Choroid plexus epithelial cell (primary cell): Measurements from ENCODE around the gene GDF10.

Experiments used
- DNase-seq: peaks from one replicate; pipeline ENCODE4 v3.0.0-alpha.2; 2010; ENCODE audit warnings: low read depth
- H3K4me3 ChIP-seq: 2 replicates; pipeline ENCODE4 v1.5.1; 2011; ENCODE audit warnings: low read depth, mild to moderate bottlenecking, control low read depth, low read length, moderate library complexity
- TF ChIP-seq, protein P1 (sequence below): conservative IDR thresholded peaks from 2 replicates; pipeline ENCODE4 v1.5.1; 2011; ENCODE audit warnings: low read depth, mild to moderate bottlenecking, control low read depth, inconsistent platforms, low read length, moderate library complexity

Gene GDF10

DNA sequence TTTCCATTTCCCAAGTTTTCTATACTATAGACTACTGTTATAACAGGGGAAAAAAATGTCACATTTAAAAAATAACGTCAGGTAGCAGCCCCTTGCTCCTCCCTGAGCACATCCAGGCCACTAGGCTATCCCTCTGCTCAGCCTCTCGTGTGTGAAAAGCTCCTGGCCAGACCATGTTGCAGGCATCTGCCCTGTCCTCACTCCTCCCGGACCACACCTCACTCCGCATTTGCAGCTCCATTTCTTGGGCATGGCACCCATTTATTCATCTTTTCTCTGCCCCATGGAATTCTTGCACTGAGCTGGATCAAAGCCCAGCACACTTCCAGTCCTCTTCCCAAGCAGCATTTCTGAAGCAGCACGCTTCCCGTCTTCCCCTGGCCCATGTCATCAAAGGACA lies 20.8 kb downstream of the GDF10 start:
- no peak overlapping the region for H3K4me3 ChIP-seq
- TF ChIP-seq, protein P1, sequence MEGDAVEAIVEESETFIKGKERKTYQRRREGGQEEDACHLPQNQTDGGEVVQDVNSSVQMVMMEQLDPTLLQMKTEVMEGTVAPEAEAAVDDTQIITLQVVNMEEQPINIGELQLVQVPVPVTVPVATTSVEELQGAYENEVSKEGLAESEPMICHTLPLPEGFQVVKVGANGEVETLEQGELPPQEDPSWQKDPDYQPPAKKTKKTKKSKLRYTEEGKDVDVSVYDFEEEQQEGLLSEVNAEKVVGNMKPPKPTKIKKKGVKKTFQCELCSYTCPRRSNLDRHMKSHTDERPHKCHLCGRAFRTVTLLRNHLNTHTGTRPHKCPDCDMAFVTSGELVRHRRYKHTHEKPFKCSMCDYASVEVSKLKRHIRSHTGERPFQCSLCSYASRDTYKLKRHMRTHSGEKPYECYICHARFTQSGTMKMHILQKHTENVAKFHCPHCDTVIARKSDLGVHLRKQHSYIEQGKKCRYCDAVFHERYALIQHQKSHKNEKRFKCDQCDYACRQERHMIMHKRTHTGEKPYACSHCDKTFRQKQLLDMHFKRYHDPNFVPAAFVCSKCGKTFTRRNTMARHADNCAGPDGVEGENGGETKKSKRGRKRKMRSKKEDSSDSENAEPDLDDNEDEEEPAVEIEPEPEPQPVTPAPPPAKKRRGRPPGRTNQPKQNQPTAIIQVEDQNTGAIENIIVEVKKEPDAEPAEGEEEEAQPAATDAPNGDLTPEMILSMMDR = no peak
- no peak for DNase-seq

DNA sequence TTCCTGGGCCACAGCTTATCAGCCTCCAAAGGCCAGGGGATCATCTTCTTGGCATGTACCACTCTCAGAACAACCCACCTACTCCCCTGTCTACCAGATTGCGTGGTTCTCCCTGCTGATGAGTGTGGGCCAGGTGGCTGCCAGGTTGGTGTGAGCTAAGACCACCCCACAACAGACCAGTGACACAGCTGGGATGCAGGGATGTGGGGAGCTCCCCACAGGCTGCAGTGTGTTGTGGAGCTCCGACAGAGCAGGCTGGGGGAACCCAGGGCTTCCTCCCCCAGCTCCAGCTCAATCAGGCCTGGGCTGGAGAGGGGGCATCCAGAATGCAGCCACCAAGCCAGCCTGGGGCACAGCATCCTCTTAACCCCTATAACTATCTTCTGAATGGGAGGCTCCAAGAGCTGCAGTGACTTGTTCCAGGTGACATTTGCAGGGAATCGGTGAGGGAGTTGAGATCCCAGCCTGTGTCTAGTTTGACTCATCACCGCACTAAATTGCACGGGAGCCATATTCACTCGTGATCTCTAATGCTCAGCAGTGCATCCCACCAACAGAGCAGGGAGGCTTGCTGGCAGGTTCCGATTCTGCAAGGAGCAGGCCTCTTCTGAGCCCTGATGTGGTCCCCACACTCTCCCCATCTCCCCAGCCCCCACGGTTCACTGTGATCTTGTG lies 21.7 kb downstream of the GDF10 start:
- H3K4me3 ChIP-seq = no peak overlapping the region
- TF ChIP-seq, protein P1 = no peak
- DNase-seq = no peak

DNA sequence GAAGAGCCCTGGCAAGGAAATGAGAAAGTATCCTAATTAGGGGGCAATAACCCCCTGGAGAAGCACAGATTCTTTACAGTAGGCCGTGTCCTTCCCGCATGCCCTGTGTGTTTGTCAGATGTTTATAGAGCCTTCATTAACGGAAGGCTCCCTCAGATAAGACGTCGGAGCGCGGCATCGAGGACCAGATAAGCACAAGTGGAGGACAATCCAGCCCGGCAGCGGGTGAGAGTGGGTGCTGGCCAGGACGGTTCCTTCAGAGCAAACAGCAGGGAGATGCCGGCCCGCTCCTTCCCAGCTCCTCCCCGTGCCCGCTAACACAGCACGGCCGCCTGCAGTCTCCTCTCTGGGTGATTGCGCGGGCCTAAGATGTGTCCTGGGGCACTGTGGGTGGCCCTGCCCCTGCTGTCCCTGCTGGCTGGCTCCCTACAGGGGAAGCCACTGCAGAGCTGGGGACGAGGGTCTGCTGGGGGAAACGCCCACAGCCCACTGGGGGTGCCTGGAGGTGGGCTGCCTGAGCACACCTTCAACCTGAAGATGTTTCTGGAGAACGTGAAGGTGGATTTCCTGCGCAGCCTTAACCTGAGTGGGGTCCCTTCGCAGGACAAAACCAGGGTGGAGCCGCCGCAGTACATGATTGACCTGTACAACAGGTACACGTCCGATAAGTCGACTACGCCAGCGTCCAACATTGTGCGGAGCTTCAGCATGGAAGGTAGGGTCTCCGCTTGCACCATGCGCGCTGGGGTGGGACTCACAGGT lies 22.5 kb downstream of the GDF10 start, which contains the start of gene GDF2:
TSS of gene GDF2 (plus strand) at position 155 of the 762 bp plus-strand sequence. CDS start at position 370, 215 bp downstream.
- H3K4me3 ChIP-seq = no peak within 1 kb of the TSS
- DNase-seq = no peak
- TF ChIP-seq, protein P1 = no peak

DNA sequence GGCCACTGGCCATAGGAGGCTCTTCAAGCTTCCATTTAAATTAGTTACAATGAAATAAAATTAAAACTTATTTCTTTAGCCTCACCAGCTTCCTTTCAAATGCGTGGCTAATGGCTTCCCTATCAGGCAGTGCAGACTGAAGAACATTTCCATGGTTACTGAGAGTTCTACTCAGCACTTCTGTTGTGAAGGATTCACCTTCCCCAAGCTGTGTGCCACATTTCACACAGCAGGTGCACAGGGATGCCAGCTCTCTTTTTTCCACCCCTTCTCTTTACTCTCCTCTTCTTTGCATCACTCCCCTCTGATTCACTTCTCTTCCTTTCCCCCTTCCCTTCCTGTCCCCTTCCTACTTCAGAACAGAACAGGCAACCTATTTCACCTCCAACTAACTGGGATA lies 23.1 kb downstream of the GDF10 start:
- TF ChIP-seq, protein P1 = no peak
- no peak for DNase-seq

DNA sequence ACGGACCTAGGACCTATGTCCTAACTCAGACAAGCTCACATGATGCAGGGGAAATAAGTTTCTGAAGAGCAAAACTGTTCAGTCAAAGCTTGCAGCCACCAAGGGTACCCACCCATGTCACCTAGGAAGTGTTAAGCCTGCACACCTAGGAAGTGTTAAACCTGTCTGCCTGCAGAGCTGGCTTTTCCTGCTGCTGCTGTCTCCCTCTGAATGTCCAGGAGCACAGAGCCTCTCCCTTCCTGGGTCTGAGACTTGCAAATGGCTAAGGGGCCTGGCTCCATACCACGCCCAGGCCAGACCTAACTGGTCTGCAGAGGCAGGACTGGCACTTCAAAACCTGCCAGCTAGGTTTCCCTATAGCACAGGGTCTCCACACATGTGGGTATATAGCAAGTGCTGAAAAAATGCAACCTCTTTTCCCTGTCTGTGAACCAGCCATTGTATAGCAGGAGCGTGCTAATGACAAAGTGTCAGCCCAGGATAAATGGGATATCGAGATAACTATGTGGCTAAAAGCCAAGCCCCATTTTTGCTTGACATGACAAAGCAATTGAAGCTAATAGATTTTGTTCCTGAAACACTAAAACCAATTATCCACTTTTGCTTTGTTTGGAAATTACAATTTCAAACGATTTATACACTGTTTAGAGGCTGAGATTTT lies 23.8 kb downstream of the GDF10 start:
- TF ChIP-seq, protein P1 = no peak
- no peak for DNase-seq

More for the DNA sequence above, 23.1 kb downstream of the GDF10 start:
- H3K4me3 ChIP-seq = no peak overlapping the region

DNA sequence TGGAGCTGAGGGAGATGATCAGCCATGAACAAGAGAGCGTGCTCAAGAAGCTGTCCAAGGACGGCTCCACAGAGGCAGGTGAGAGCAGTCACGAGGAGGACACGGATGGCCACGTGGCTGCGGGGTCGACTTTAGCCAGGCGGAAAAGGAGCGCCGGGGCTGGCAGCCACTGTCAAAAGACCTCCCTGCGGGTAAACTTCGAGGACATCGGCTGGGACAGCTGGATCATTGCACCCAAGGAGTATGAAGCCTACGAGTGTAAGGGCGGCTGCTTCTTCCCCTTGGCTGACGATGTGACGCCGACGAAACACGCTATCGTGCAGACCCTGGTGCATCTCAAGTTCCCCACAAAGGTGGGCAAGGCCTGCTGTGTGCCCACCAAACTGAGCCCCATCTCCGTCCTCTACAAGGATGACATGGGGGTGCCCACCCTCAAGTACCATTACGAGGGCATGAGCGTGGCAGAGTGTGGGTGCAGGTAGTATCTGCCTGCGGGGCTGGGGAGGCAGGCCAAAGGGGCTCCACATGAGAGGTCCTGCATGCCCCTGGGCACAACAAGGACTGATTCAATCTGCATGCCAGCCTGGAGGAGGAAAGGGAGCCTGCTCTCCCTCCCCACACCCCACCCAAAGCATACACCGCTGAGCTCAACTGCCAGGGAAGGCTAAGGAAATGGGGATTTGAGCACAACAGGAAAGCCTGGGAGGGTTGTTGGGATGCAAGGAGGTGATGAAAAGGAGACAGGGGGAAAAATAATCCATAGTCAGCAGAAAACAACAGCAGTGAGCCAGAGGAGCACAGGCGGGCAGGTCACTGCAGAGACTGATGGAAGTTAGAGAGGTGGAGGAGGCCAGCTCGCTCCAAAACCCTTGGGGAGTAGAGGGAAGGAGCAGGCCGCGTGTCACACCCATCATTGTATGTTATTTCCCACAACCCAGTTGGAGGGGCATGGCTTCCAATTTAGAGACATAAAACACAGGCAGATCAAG lies 25.6 kb downstream of the GDF10 start:
- TF ChIP-seq, protein P1 = no peak
- no peak for DNase-seq
- no peak overlapping the region for H3K4me3 ChIP-seq

More for the DNA sequence above, 23.8 kb downstream of the GDF10 start:
- no peak overlapping the region for H3K4me3 ChIP-seq
